OCI-LY3 (cell line): Measurements from ENCODE around the gene AQP5.
A peak's percentile ranks its signal among the peaks of the same experiment; 100 is the strongest.

Source experiments
- EZH2phosphoT487 ChIP-seq: fragments of 200-600 bp; shearing (Covaris generic); IDR thresholded peaks from 2 replicates; pipeline ENCODE4 v1.6.1; 2018; ENCODE audit warnings: antibody characterized with exemption, mixed run types, low read depth
- TF ChIP-seq, protein P1 (sequence below): fragments of 200-600, 300-600 bp; sonication (generic); IDR thresholded peaks from 2 replicates; pipeline ENCODE4 v1.5.1; 2014; ENCODE audit warnings: antibody characterized with exemption, low read length, low read depth

DNA sequence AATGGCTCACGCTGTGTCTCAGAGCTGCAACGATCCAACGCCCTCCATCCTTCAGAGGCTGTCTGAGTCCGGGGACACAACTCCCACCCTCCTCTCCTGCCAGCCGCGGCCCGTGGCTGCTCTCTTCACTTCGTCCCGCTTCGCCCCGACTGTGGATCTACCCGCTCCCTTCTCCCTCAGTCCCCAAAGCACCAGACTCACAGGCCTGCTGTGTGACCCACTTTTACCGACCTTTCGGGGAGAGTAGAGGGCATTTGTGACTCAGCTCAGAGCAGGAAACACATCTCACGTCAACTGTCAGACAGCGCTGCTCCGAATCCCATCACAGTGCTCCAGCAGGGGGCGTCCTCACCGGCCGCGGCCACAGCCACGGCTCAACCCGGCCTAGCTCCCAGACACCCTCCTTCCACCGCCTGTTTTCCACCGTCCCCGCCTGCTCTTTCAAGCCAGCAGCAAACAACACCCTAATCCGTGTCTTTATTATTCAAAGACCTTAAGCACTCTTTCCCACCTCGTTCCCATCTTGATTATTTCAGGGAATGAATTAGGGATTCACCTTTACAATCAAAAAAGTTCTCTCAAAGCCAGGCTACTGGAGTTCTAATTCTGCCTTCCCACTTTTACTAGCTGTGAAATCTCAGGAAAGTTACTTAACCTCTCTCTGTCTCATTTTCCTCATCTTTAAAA is 16.1 kb upstream of the AQP5 start:
- TF ChIP-seq, protein P1, sequence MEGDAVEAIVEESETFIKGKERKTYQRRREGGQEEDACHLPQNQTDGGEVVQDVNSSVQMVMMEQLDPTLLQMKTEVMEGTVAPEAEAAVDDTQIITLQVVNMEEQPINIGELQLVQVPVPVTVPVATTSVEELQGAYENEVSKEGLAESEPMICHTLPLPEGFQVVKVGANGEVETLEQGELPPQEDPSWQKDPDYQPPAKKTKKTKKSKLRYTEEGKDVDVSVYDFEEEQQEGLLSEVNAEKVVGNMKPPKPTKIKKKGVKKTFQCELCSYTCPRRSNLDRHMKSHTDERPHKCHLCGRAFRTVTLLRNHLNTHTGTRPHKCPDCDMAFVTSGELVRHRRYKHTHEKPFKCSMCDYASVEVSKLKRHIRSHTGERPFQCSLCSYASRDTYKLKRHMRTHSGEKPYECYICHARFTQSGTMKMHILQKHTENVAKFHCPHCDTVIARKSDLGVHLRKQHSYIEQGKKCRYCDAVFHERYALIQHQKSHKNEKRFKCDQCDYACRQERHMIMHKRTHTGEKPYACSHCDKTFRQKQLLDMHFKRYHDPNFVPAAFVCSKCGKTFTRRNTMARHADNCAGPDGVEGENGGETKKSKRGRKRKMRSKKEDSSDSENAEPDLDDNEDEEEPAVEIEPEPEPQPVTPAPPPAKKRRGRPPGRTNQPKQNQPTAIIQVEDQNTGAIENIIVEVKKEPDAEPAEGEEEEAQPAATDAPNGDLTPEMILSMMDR: peak; percentile 85
- TF ChIP-seq EZH2phosphoT487: no peak
